ENCODE measurements around the gene OOSP1.
"Not testable (repeated sequence)": the region's sequence is repeated elsewhere in the genome, so short reads cannot be mapped to it uniquely, and the experiment has no call there.

OOSP1 gene

DNA sequence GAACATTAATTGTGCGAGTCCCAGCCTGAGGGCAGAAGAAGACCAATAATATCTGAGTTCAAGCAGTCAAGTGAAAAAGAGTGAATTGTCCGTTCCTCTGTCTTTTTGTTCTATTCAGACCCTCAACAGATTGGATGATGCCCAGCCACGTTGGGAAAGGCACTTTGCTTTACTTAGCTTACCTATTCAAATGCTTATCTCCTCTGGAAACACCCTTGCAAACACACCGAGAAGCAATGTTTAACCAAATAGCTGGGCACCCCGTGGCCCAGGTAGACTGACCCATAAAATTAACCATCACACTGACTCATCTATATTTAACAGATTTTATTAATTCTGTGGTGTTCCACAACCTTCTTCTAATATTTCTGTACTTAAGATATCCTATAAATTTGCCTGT, 34.9 kb downstream of the OOSP1 start:
- no peak overlapping the region for H3K4me3 ChIP-seq (replicated peaks; ENCODE audit: low read depth, low read length)
- TF ChIP-seq, protein P1, sequence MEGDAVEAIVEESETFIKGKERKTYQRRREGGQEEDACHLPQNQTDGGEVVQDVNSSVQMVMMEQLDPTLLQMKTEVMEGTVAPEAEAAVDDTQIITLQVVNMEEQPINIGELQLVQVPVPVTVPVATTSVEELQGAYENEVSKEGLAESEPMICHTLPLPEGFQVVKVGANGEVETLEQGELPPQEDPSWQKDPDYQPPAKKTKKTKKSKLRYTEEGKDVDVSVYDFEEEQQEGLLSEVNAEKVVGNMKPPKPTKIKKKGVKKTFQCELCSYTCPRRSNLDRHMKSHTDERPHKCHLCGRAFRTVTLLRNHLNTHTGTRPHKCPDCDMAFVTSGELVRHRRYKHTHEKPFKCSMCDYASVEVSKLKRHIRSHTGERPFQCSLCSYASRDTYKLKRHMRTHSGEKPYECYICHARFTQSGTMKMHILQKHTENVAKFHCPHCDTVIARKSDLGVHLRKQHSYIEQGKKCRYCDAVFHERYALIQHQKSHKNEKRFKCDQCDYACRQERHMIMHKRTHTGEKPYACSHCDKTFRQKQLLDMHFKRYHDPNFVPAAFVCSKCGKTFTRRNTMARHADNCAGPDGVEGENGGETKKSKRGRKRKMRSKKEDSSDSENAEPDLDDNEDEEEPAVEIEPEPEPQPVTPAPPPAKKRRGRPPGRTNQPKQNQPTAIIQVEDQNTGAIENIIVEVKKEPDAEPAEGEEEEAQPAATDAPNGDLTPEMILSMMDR (IDR thresholded peaks at IDR 0.05; ENCODE audit: insufficient read depth, low read length, poor library complexity, severe bottlenecking) = no peak
- no peak for DNase-seq (ENCODE audit: extremely low read depth, insufficient read length)
- no peaks in the 10 kb centered on the region for H3K27me3 ChIP-seq (replicated peaks; ENCODE audit: control insufficient read depth, insufficient read depth, low read length)
- no peaks in the 10 kb centered on the region for H3K36me3 ChIP-seq (ENCODE audit: control insufficient read depth, insufficient read depth, low read length)

DNA sequence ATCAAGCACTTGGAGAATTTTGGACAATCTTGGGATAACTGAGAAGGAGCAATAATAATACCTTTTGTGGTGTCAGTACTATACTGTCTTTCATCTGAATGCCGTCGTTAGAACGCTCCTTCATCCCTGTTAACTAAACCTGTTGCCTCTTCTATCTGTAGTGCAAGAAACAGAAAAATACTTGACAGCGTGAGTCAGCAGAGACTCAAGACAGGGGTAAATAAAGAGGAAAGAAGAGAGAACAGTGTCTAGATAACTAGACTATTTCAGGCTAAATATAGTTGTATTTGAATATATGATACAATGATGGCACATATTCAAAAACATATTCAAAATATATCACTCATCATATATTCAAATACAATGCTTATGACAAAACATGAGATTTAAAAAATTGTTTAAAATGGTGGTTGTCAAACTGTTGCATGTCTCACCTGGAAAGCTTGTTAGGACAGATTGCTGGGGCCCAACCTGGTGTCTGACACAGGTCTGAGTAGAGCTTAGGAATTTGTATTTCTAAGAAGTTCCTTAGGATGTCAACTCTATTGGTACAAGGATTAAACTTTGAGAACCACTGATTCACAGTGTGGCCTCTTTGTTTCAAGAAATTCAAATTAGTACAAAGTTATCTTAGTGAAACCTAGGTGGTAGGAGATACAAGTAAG, 43.0 kb downstream of the OOSP1 start:
- TF ChIP-seq, protein P1 (IDR thresholded peaks at IDR 0.05; ENCODE audit: insufficient read depth, low read length, poor library complexity, severe bottlenecking) = no peak
- no peak for DNase-seq (ENCODE audit: extremely low read depth, insufficient read length)
- no peak overlapping the region for H3K4me3 ChIP-seq (replicated peaks; ENCODE audit: low read depth, low read length)
- no peaks in the 10 kb centered on the region for H3K36me3 ChIP-seq (ENCODE audit: control insufficient read depth, insufficient read depth, low read length)
- peaks cover 1% of the 10 kb centered on the region for H3K27me3 ChIP-seq (replicated peaks; ENCODE audit: control insufficient read depth, insufficient read depth, low read length)

DNA sequence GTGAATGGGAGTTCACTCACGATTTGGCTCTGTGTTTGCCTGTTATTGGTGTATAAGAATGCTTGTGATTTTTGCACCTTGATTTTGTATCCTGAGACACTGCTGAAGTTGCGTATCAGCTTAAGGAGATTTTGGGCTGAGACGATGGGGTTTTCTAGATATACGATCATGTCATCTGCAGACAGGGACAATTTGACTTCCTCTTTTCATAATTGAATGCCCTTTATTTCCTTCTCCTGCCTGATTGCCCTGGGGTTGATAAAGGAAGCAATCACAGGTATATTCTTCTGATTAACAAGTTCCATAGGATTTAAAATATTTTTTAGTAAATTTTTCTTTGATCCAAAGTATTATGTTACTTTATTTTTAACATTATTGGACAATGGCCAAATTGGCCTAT, 43.8 kb downstream of the OOSP1 start:
- not testable (repeated sequence) for DNase-seq (ENCODE audit: extremely low read depth, insufficient read length); H3K27me3 ChIP-seq (replicated peaks; ENCODE audit: control insufficient read depth, insufficient read depth, low read length); H3K36me3 ChIP-seq (ENCODE audit: control insufficient read depth, insufficient read depth, low read length); H3K4me3 ChIP-seq (replicated peaks; ENCODE audit: low read depth, low read length)

DNA sequence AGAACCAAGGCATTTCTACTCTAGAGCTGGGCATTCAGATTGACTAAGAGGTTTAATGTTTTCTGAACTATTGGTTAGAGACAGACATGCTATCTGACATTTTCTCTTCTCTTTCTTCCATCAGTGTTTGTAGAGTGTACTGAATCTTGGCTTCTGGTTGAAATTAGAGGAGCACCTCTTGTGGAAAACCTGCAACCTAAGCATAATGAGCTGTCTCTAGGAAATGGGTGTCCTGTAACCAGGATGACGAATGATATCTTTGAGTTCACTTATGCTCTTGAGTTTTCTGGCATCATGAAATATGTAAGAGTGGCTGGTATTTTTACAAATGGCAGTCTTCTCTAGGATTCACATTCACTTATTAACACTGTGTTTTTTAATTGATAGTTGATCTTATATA, 45.0 kb downstream of the OOSP1 start:
- DNase-seq (ENCODE audit: extremely low read depth, insufficient read length) = no peak
- Histone ChIP-seq H3K36me3 (ENCODE audit: control insufficient read depth, insufficient read depth, low read length) (no peaks in the 10 kb centered on the region), H3K27me3 (replicated peaks; ENCODE audit: control insufficient read depth, insufficient read depth, low read length) (peaks cover 1% of the 10 kb centered on the region), H3K4me3 (replicated peaks; ENCODE audit: low read depth, low read length) (no peak overlapping the region)
- TF ChIP-seq, protein P1 (IDR thresholded peaks at IDR 0.05; ENCODE audit: insufficient read depth, low read length, poor library complexity, severe bottlenecking) = no peak

DNA sequence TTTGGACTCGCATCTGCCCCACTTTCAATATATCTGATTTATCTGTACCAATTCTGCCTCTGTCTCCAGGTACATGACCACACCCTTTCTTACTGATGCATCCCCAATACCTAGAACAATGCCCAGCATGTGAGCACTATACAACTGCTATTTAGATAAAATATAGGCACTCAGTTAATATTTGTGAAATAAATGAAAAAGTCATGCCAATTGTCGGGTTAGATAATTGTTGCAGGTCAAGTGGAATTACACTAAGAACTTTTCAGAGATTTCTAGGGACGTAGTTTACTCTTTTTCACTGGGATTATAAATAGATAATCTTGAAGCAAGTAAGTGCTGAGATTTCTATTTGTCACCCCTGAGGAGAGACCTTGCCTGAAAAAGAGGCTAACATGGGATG, 46.1 kb downstream of the OOSP1 start:
- no peaks in the 10 kb centered on the region for H3K36me3 ChIP-seq (ENCODE audit: control insufficient read depth, insufficient read depth, low read length)
- H3K4me3 ChIP-seq (replicated peaks; ENCODE audit: low read depth, low read length) = no peak overlapping the region
- no peak for DNase-seq (ENCODE audit: extremely low read depth, insufficient read length)
- TF ChIP-seq, protein P1 (IDR thresholded peaks at IDR 0.05; ENCODE audit: insufficient read depth, low read length, poor library complexity, severe bottlenecking) = no peak
- H3K27me3 ChIP-seq (replicated peaks; ENCODE audit: control insufficient read depth, insufficient read depth, low read length) = peaks cover 1% of the 10 kb centered on the region

DNA sequence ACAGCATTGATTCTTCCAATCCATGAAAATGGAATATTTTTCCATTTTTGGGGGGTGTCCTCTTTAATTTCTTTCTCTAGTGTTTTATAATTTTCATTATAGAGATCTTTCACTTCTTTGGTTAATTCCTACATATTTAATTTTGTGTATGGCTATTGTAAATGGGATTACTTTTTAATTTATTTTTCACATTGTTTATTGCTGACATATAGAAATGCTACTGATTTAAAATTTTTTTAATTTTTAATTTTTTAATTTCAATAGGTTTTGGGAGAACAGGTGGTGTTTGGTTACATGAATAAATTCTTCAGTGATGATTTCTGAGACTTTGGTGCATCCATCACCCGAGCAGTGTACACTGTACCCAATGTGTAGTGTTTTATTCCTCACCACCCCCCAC, 52.2 kb downstream of the OOSP1 start:
- no peak overlapping the region for H3K4me3 ChIP-seq (replicated peaks; ENCODE audit: low read depth, low read length)
- TF ChIP-seq, protein P1 (IDR thresholded peaks at IDR 0.05; ENCODE audit: insufficient read depth, low read length, poor library complexity, severe bottlenecking) = no peak
- DNase-seq (ENCODE audit: extremely low read depth, insufficient read length) = no peak
- no peaks in the 10 kb centered on the region for H3K36me3 ChIP-seq (ENCODE audit: control insufficient read depth, insufficient read depth, low read length)
- no peaks in the 10 kb centered on the region for H3K27me3 ChIP-seq (replicated peaks; ENCODE audit: control insufficient read depth, insufficient read depth, low read length)

Measured in GM06990 (cell line).